K562 (cell line): ENCODE results near the gene RUVBL1. TPM values are rescaled to one million over a fixed set of nuclear protein-coding genes. Genes with fewer than 3 reads are reported as not detected.
A peak's percentile ranks its signal among the peaks of the same experiment; 100 is the strongest.

Source experiments
- ADNP ChIP-seq: fragments of 200-800 bp; sonication (Bioruptor generic); IDR thresholded peaks from 2 replicates; pipeline ENCODE4 v1.6.1; 2016; ENCODE audit warnings: missing genetic modification characterization, missing compliant biosample characterization
- CBFA2T2 ChIP-seq: fragments of 450-650 bp; conservative IDR thresholded peaks from 2 replicates; pipeline ENCODE4 v1.6.1; 2017; ENCODE audit warnings: mild to moderate bottlenecking
- CREM ChIP-seq: IDR thresholded peaks from 2 replicates; pipeline ENCODE4 v1.6.1; 2014; ENCODE audit warnings: antibody characterized with exemption, low read depth
- ETV6 ChIP-seq, 3 experiments: fragments of 150-350 bp in 1 of 3; sonication (generic) in 1 of 3; formaldehyde crosslinking in 1 of 3; IDR thresholded peaks; 2 replicates each; pipeline versions ENCODE4 v1.6.1 to v1.8.0; 2014 to 2022; ENCODE audit warnings: borderline replicate concordance in 2 of 3, low read depth in 2 of 3, antibody characterized with exemption in 1 of 3, low read length in 1 of 3, mild to moderate bottlenecking in 1 of 3, missing genetic modification reagents in 1 of 3
- HMG20B ChIP-seq: fragments of 250-450 bp; sonication (Bioruptor Pico); IDR thresholded peaks from 2 replicates; pipeline ENCODE4 v1.5.0; 2021; ENCODE audit warnings: mild to moderate bottlenecking
- HNRNPLL ChIP-seq: fragments of 200-400 bp; formaldehyde crosslinking; IDR thresholded peaks from 2 replicates; pipeline ENCODE4 v1.6.1; 2017; ENCODE audit warnings: low read length, low read depth, mild to moderate bottlenecking; ENCODE audit not compliant: poor library complexity, severe bottlenecking
- PRPF4 ChIP-seq: fragments of 200-400 bp; formaldehyde crosslinking; IDR thresholded peaks from one replicate; pipeline ENCODE4 v1.6.1; 2017; ENCODE audit warnings: low read length, low read depth, mild to moderate bottlenecking; ENCODE audit not compliant: insufficient read depth, poor library complexity, severe bottlenecking
- RBM25 ChIP-seq: fragments of 200-400 bp; formaldehyde crosslinking; IDR thresholded peaks from 2 replicates; pipeline ENCODE4 v1.6.1; 2018; ENCODE audit warnings: low read length, low read depth, moderate library complexity; ENCODE audit not compliant: severe bottlenecking
- SMARCC2 ChIP-seq: fragments of 450-650 bp; IDR thresholded peaks from 2 replicates; pipeline ENCODE4 v1.6.1; 2017; ENCODE audit warnings: antibody characterized with exemption, moderate library complexity, mild to moderate bottlenecking, low read depth
- SNRNP70 ChIP-seq: fragments of 200-400 bp; formaldehyde crosslinking; optimal IDR thresholded peaks from 2 replicates; pipeline ENCODE3; 2017; ENCODE audit warnings: low read depth, low read length
- SRF ChIP-seq, 2 experiments: fragments of 250-450, 450-650 bp in 1 of 2; sonication (Bioruptor Pico) in 1 of 2; sonication (generic) in 1 of 2; formaldehyde crosslinking; IDR thresholded peaks; 2 replicates each; pipeline versions ENCODE4 v1.5.0 to v1.5.1; 2020 to 2022; ENCODE audit warnings: mild to moderate bottlenecking in 1 of 2, missing genetic modification reagents in 1 of 2
- SRSF9 ChIP-seq: fragments of 200-400 bp; formaldehyde crosslinking; IDR thresholded peaks from 2 replicates; pipeline ENCODE4 v1.6.1; 2017; ENCODE audit warnings: low read depth, low read length, borderline replicate concordance
- TCF7 ChIP-seq: sonication (generic); IDR thresholded peaks from 2 replicates; pipeline ENCODE4 v1.6.1; 2016; ENCODE audit warnings: antibody characterized with exemption, borderline replicate concordance
- ZFX ChIP-seq: sonication (generic); formaldehyde crosslinking; IDR thresholded peaks from 2 replicates; pipeline ENCODE4 v1.8.0; 2022; ENCODE audit warnings: mild to moderate bottlenecking, missing genetic modification reagents, moderate library complexity
- ZKSCAN1 ChIP-seq: fragments of 150-350 bp; IDR thresholded peaks from 2 replicates; pipeline ENCODE4 v1.6.1; 2016; ENCODE audit warnings: low read depth, low read length
- ZNF507 ChIP-seq: conservative IDR thresholded peaks from 2 replicates; pipeline ENCODE4 v1.6.1; 2017; ENCODE audit warnings: missing genetic modification characterization, missing compliant biosample characterization
- ZNF75A ChIP-seq: fragments of 450-650 bp; formaldehyde crosslinking; IDR thresholded peaks from 2 replicates; pipeline ENCODE4 v1.4.0; 2020; ENCODE audit warnings: mild to moderate bottlenecking
- polyA plus RNA-seq, 8 experiments: library from polyadenylated mRNA; depleted of rRNA in 4 of 8; stranded (reverse) in 5 of 8; unstranded in 3 of 8; fragments of >200 nt; fragmentation: Nextera tagmentation in 2 of 8; fragmentation: Illumina TruSeq in 1 of 8; extraction: Ambion mirVana in 2 of 8; extraction: Trizol in 1 of 8; gene quantifications; 2 replicates each; pipeline versions ENCODE4 v1.2.1 to v1.2.3, GENCODE V29; 2011 to 2014; ENCODE audit warnings: inconsistent platforms in 1 of 8, missing spikeins in 1 of 8
- total RNA-seq, 7 experiments: library from RNA; depleted of rRNA in 6 of 7; stranded (reverse); fragments of >200 nt in 6 of 7; fragmentation: Illumina TruSeq in 2 of 7; extraction: Trizol in 2 of 7; gene quantifications; 2 replicates each; pipeline versions ENCODE4 v1.2.1 to v1.2.3, GENCODE V29; 2011 to 2021; ENCODE audit warnings: low replicate concordance in 1 of 7
- TF ChIP-seq, protein P1 (sequence below): fragments of 450-650 bp; IDR thresholded peaks from 2 replicates; pipeline ENCODE4 v1.6.1; 2016; ENCODE audit warnings: antibody characterized with exemption
- TF ChIP-seq, protein P2 (sequence below): fragments of 450-650 bp; IDR thresholded peaks from 2 replicates; pipeline ENCODE4 v1.6.1; 2018; ENCODE audit warnings: mild to moderate bottlenecking, low read depth; ENCODE audit not compliant: partially characterized antibody
- TF ChIP-seq, protein P3 (sequence below): fragments of 250-450 bp; sonication (Bioruptor Pico); IDR thresholded peaks from 2 replicates; pipeline ENCODE4 v1.8.0; 2022; ENCODE audit warnings: inconsistent platforms
- TF ChIP-seq, protein P4 (sequence below), 2 experiments: fragments of 200-800 bp in 1 of 2; sonication (Bioruptor generic) in 1 of 2; sonication (generic) in 1 of 2; formaldehyde crosslinking in 1 of 2; IDR thresholded peaks in 1 of 2; conservative IDR thresholded peaks in 1 of 2; 2 replicates each; pipeline versions ENCODE4 v1.5.0 to v1.6.1; 2016 to 2020; ENCODE audit warnings: missing compliant biosample characterization in 1 of 2, missing genetic modification characterization in 1 of 2, missing genetic modification reagents in 1 of 2

Gene RUVBL1
- total and polyA plus RNA-seq, 9 of the 15 experiments (the other 6 are each of a cell fraction or from before 2014, with no cell fraction given) = 20.7 to 147 (median 113) TPM

DNA sequence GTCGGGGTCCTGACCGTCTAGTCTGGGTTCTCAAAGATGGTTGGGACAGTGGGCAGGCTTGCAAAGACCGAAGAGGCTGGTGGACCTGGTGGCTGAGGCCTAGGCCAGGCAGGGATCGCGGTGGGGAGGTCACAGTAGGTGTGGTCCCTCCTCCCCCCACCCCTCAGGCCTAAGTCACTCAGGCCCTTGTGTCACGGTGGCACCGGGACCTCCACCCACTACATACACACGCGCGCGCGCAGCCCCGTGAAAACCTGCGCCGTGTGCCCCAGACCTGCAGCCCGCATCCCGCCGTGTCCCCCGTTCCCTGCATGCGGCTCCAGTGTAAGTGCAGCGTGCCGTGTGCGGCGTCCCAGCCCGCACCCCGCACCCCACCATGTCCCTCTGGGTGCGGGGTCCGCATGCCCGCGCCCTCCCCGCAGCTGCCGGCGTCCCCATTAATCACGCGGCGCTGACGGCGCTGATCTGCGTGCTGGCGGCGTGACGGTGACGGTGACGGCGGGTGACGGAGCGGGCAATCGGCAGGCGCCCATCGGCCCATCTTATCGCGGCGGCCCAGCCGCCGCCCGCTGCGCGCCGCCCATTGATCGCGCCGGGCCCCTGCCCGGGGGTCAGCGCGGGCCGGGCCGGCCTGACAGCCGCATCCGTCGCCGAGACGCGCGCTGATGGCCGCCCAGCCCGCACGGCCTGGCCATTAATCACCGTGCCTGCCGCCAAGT, 47.0 kb downstream of the RUVBL1 start (continued):
- TF ChIP-seq, protein P1, sequence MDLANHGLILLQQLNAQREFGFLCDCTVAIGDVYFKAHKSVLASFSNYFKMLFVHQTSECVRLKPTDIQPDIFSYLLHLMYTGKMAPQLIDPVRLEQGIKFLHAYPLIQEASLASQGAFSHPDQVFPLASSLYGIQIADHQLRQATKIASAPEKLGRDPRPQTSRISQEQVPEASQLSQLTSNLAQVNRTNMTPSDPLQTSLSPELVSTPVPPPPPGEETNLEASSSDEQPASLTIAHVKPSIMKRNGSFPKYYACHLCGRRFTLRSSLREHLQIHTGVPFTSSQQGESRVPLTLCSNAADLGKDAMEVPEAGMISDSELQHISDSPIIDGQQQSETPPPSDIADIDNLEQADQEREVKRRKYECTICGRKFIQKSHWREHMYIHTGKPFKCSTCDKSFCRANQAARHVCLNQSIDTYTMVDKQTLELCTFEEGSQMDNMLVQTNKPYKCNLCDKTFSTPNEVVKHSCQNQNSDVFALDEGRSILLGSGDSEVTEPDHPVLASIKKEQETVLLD = peak; percentile 32; the same call in 1 of the 2 replicates
- TF ChIP-seq SMARCC2 (peak; percentile 55; the same call in 1 of the 2 replicates), ZFX (CRISPR knock-in tag) (peak; percentile 86), ZNF75A (CRISPR knock-in tag) (no peak), ZNF507 (tag) (no peak), SRF (CRISPR knock-in tag; IDR thresholded peaks at IDR 0.05) (no peak), HMG20B (CRISPR knock-in tag) (no peak), SRSF9 (no peak), SNRNP70 (no peak), CBFA2T2 (peak; percentile 42; the same call in 1 of the 2 replicates), CREM (peak; percentile 94), ZKSCAN1 (no peak), HNRNPLL (peak; percentile 52), ADNP (tag) (no peak), RBM25 (peak; percentile 10), PRPF4 (no peak), TCF7 (no peak), ETV6 (IDR thresholded peaks at IDR 0.05; ENCODE audit: borderline replicate concordance in 1 of 2, low read depth in 2 of 2, low read length in 1 of 2) (no peak), ETV6 (CRISPR knock-in tag; IDR thresholded peaks at IDR 0.05; ENCODE audit: borderline replicate concordance) (no peak)
- TF ChIP-seq, protein P2, sequence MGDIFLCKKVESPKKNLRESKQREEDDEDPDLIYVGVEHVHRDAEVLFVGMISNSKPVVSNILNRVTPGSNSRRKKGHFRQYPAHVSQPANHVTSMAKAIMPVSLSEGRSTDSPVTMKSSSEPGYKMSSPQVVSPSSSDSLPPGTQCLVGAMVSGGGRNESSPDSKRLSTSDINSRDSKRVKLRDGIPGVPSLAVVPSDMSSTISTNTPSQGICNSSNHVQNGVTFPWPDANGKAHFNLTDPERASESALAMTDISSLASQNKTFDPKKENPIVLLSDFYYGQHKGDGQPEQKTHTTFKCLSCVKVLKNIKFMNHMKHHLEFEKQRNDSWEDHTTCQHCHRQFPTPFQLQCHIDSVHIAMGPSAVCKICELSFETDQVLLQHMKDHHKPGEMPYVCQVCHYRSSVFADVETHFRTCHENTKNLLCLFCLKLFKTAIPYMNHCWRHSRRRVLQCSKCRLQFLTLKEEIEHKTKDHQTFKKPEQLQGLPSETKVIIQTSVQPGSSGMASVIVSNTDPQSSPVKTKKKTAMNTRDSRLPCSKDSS = no peak
- TF ChIP-seq, protein P3, sequence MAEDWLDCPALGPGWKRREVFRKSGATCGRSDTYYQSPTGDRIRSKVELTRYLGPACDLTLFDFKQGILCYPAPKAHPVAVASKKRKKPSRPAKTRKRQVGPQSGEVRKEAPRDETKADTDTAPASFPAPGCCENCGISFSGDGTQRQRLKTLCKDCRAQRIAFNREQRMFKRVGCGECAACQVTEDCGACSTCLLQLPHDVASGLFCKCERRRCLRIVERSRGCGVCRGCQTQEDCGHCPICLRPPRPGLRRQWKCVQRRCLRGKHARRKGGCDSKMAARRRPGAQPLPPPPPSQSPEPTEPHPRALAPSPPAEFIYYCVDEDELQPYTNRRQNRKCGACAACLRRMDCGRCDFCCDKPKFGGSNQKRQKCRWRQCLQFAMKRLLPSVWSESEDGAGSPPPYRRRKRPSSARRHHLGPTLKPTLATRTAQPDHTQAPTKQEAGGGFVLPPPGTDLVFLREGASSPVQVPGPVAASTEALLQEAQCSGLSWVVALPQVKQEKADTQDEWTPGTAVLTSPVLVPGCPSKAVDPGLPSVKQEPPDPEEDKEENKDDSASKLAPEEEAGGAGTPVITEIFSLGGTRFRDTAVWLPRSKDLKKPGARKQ (CRISPR knock-in tag) = no peak
- TF ChIP-seq, protein P4, sequence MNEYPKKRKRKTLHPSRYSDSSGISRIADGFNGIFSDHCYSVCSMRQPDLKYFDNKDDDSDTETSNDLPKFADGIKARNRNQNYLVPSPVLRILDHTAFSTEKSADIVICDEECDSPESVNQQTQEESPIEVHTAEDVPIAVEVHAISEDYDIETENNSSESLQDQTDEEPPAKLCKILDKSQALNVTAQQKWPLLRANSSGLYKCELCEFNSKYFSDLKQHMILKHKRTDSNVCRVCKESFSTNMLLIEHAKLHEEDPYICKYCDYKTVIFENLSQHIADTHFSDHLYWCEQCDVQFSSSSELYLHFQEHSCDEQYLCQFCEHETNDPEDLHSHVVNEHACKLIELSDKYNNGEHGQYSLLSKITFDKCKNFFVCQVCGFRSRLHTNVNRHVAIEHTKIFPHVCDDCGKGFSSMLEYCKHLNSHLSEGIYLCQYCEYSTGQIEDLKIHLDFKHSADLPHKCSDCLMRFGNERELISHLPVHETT (CRISPR knock-in tag; conservative IDR thresholded peaks at IDR 0.05 in 1 of 2, IDR thresholded peaks at IDR 0.05 in 1 of 2) = peak in 1 of 2 experiments; percentile 90; a peak in 2 of 4 replicates
